ENCODE results near the gene KLF12.

DNA sequence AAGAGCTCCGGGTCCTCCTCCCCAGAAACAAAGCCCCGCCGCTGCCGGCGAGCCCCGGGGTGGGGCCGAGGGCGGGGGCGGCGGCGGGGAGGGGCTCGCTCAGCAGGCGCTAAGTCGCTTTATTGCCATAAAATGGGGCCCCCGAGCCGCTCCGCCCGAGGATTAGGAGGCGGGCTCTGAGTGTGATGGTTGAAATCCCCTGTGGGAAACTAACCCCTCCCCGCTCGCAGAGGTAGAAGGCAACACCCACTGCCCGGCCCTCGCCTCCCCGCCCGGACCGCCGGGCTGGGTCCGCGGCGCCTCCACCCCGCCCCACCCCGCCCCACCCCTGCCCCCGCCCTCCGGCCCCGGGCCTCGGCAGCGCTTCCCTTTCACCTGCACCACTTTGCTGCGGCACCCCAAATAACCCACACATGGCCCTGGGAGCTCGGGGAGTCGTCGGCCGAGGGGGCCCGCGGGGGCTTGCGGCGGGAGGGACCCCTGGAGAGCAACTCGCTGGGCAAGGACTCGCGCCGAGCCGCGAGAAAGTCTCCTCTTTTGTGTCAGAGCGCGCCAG is at the start of gene KLF12:
- no peak for TF ChIP-seq EZH2 (IDR thresholded peaks at IDR 0.05; ENCODE audit: low read length, missing control alignments)
- TF ChIP-seq, protein P1, sequence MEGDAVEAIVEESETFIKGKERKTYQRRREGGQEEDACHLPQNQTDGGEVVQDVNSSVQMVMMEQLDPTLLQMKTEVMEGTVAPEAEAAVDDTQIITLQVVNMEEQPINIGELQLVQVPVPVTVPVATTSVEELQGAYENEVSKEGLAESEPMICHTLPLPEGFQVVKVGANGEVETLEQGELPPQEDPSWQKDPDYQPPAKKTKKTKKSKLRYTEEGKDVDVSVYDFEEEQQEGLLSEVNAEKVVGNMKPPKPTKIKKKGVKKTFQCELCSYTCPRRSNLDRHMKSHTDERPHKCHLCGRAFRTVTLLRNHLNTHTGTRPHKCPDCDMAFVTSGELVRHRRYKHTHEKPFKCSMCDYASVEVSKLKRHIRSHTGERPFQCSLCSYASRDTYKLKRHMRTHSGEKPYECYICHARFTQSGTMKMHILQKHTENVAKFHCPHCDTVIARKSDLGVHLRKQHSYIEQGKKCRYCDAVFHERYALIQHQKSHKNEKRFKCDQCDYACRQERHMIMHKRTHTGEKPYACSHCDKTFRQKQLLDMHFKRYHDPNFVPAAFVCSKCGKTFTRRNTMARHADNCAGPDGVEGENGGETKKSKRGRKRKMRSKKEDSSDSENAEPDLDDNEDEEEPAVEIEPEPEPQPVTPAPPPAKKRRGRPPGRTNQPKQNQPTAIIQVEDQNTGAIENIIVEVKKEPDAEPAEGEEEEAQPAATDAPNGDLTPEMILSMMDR (conservative IDR thresholded peaks at IDR 0.05 in 1 of 2, IDR thresholded peaks at IDR 0.05 in 1 of 2; ENCODE audit: low read depth in 1 of 2, low read length in 2 of 2): no peak
